Activated naive CD8-positive, alpha-beta T cell treated with anti-CD3 and anti-CD28 coated beads for 36 hours (primary cell): Measurements from ENCODE around the gene KLHL29. TPM values are rescaled to one million over a fixed set of nuclear protein-coding genes. Genes with fewer than 3 reads are reported as not detected.
"Not testable (repeated sequence)": the region's sequence is repeated elsewhere in the genome, so short reads cannot be mapped to it uniquely, and the experiment has no call there.

ENCODE experiments used
- DNase-seq: peaks from one replicate; pipeline ENCODE4 v3.0.0; 2021
- H3K27ac Mint-ChIP-seq: one replicate; pipeline ENCODE4 v1.8.0; 2022; ENCODE audit warnings: mild to moderate bottlenecking, moderate library complexity, mixed read lengths
- H3K27me3 Mint-ChIP-seq: one replicate; pipeline ENCODE4 v1.8.0; 2022; ENCODE audit warnings: mild to moderate bottlenecking, mixed read lengths
- H3K36me3 Mint-ChIP-seq: one replicate; pipeline ENCODE4 v1.8.0; 2021; ENCODE audit warnings: mild to moderate bottlenecking, mixed read lengths
- H3K4me1 Mint-ChIP-seq: one replicate; pipeline ENCODE4 v1.8.0; 2021; ENCODE audit warnings: mixed read lengths
- H3K4me3 Mint-ChIP-seq: one replicate; pipeline ENCODE4 v1.8.0; 2022; ENCODE audit warnings: mild to moderate bottlenecking, moderate library complexity, mixed read lengths
- H3K9me3 Mint-ChIP-seq: one replicate; pipeline ENCODE4 v1.8.0; 2022; ENCODE audit warnings: mixed read lengths
- total RNA-seq, 2 experiments: library from RNA; stranded (reverse); gene quantifications; one replicate each; pipeline ENCODE4 v1.2.3, GENCODE V29; 2021

Gene KLHL29
- total RNA-seq, 2 experiments from 2014 or later, result 1.2 to 1.5 TPM

- Mint-ChIP-seq H3K27ac (peak overlapping the region; percentile 93), H3K4me1 (peaks cover 19% of the 10 kb centered on the region), H3K27me3 (peaks cover 41% of the 10 kb centered on the region), H3K9me3 (no peaks in the 10 kb centered on the region), H3K4me3 (peak overlapping the region; percentile 66), H3K36me3 (no peaks in the 10 kb centered on the region)
- DNase-seq, result peak; percentile 30
These were observed 3.9 kb upstream of the KLHL29 start for GRCh38 chr2:23381084-23381483.

GRCh38 chr2:23381485-23381884, 3.5 kb upstream of the KLHL29 start:
- peaks cover 22% of the 10 kb centered on the region for H3K4me1 Mint-ChIP-seq
- H3K27me3 Mint-ChIP-seq, result peaks cover 42% of the 10 kb centered on the region
- no peak for DNase-seq
- no peak overlapping the region for H3K4me3 Mint-ChIP-seq
- no peaks in the 10 kb centered on the region for H3K9me3 Mint-ChIP-seq
- no peaks in the 10 kb centered on the region for H3K36me3 Mint-ChIP-seq
- H3K27ac Mint-ChIP-seq, result peak overlapping the region; percentile 93

DNA sequence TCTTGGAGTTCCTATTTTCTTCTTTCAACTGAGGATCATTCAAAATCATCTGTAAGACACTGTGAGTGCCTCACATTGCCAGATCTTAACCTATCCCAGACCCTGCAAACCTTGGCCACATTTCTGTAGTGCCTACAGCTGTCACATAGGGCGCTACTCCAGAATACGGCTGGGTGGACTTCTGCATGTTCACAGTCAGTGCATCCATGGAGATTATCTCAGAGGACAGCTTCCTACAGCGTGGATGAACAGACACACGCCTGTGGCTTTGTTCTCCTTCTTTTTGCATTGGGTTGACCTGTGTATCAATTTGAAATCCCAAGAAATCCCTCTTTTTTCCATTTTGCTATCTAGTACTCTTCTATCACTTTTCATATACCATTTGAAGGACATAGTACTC, 1.9 kb upstream of the KLHL29 start:
- H3K27me3 Mint-ChIP-seq, result peaks cover 48% of the 10 kb centered on the region
- H3K4me3 Mint-ChIP-seq, result no peak overlapping the region
- H3K9me3 Mint-ChIP-seq, result no peaks in the 10 kb centered on the region
- peaks cover 25% of the 10 kb centered on the region for H3K4me1 Mint-ChIP-seq
- H3K36me3 Mint-ChIP-seq, result no peaks in the 10 kb centered on the region
- H3K27ac Mint-ChIP-seq, result no peak overlapping the region
- DNase-seq, result no peak

DNA sequence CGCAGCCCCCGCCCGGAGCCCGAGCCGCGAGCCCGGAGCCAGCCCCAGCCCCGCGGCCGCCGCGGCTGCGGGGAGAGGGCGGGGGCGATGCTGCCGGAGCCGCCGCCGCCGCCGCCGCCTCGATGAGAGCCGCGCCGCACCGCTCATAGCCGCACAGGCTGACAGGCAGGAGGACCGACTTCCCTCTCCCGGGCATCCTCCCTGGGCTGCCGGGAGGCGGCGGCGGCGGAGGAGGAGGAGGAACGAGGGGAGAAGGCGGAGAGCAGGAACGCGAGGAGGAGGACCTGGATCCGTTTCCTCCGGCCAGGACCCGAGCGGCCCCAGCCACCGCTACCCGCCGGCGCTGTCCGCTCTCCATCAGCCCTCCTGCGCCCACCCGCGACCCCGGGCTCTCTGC, 370 bp downstream of the KLHL29 start:
- Mint-ChIP-seq H3K4me3 (peak overlapping the region; percentile 18), H3K36me3 (no peaks in the 10 kb centered on the region)
- no peak for DNase-seq

DNA sequence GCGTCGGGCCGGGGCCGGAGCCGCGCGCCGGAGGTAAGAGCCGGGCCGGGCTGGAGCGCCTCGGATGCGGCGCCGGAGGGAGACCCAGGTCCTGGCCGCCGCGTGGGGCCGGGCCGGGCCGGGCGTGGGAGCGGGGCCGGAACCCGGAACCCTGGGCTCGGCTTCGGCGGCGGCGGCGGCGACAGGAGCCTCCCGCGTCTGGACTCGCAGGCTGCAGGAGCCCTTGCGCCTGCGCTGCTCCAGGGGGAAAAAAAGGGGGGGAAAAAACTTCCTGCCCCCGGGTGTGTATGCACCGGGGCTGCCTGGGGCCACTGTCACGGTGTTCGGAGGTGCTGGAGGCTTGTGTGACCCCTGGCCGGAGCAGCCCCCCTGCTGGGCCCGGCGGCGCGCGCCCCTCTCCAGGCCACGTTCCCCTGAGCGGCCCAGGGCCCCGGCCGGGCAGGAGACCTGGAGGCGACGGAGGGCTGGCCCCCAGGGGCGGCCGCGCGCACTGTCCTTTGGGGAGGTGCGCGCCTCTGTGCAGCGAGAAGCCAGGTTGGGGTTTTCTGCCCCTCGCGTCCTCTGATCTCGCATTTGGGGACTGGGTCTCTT, 864 bp downstream of the KLHL29 start:
- Mint-ChIP-seq H3K4me1 (peaks cover 26% of the 10 kb centered on the region), H3K36me3 (no peaks in the 10 kb centered on the region), H3K27ac (no peak overlapping the region), H3K4me3 (peak overlapping the region; percentile 78), H3K27me3 (peaks cover 72% of the 10 kb centered on the region), H3K9me3 (no peaks in the 10 kb centered on the region)
- DNase-seq, result peak; percentile 23

More for the DNA sequence above, 370 bp downstream of the KLHL29 start:
- H3K27ac Mint-ChIP-seq, result no peak overlapping the region
- peaks cover 30% of the 10 kb centered on the region for H3K4me1 Mint-ChIP-seq
- H3K27me3 Mint-ChIP-seq, result peaks cover 70% of the 10 kb centered on the region
- H3K9me3 Mint-ChIP-seq, result no peaks in the 10 kb centered on the region

- H3K4me1 Mint-ChIP-seq, result peaks cover 23% of the 10 kb centered on the region
- peak; percentile 23 for DNase-seq
- no peaks in the 10 kb centered on the region for H3K9me3 Mint-ChIP-seq
- no peak overlapping the region for H3K27ac Mint-ChIP-seq
- peaks cover 78% of the 10 kb centered on the region for H3K27me3 Mint-ChIP-seq
- peak overlapping the region; percentile 78 for H3K4me3 Mint-ChIP-seq
- H3K36me3 Mint-ChIP-seq, result no peaks in the 10 kb centered on the region
These were observed 1.6 kb downstream of the KLHL29 start for GRCh38 chr2:23386339-23387220.

- H3K4me1 Mint-ChIP-seq, result peaks cover 21% of the 10 kb centered on the region
- no peak for DNase-seq
- H3K9me3 Mint-ChIP-seq, result no peaks in the 10 kb centered on the region
- H3K27ac Mint-ChIP-seq, result no peak overlapping the region
- peak overlapping the region; percentile 78 for H3K4me3 Mint-ChIP-seq
- H3K27me3 Mint-ChIP-seq, result peaks cover 81% of the 10 kb centered on the region
- no peaks in the 10 kb centered on the region for H3K36me3 Mint-ChIP-seq
These were observed 2.2 kb downstream of the KLHL29 start for GRCh38 chr2:23387221-23387550.

- H3K36me3 Mint-ChIP-seq, result no peaks in the 10 kb centered on the region
- peaks cover 79% of the 10 kb centered on the region for H3K27me3 Mint-ChIP-seq
- no peaks in the 10 kb centered on the region for H3K9me3 Mint-ChIP-seq
- H3K4me1 Mint-ChIP-seq, result peaks cover 21% of the 10 kb centered on the region
- no peak overlapping the region for H3K27ac Mint-ChIP-seq
- no peak for DNase-seq
- H3K4me3 Mint-ChIP-seq, result no peak overlapping the region
These were observed 2.9 kb downstream of the KLHL29 start for GRCh38 chr2:23387845-23388244.

DNA sequence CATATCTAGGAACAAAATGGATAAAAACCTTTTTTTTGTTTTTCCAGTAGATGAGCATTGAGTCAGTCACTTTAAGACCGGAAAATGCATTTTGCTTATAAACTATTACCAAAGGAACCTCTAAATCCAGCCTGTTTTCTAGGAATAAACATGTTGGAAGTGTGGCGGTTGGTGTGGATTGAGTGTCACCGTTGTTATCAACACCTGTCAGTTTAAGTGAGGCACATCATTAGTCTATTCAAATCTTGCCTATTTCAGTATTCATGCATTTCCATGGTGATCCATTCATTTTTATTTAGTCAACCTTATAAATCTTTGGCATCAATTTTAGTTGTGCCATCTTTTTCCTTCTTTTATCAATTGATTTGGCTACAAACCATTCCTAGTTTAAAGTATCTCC, 3.3 kb downstream of the KLHL29 start:
- H3K9me3 Mint-ChIP-seq, result no peaks in the 10 kb centered on the region
- H3K36me3 Mint-ChIP-seq, result no peaks in the 10 kb centered on the region
- H3K4me1 Mint-ChIP-seq, result peaks cover 21% of the 10 kb centered on the region
- no peak for DNase-seq
- no peak overlapping the region for H3K27ac Mint-ChIP-seq
- H3K4me3 Mint-ChIP-seq, result no peak overlapping the region
- H3K27me3 Mint-ChIP-seq, result peaks cover 79% of the 10 kb centered on the region

GRCh38 chr2:23388756-23389514, 4.0 kb downstream of the KLHL29 start:
- Mint-ChIP-seq H3K4me3 (no peak overlapping the region), H3K27me3 (peaks cover 80% of the 10 kb centered on the region), H3K4me1 (peaks cover 22% of the 10 kb centered on the region), H3K27ac (no peak overlapping the region), H3K9me3 (no peaks in the 10 kb centered on the region), H3K36me3 (no peaks in the 10 kb centered on the region)
- no peak for DNase-seq

DNA sequence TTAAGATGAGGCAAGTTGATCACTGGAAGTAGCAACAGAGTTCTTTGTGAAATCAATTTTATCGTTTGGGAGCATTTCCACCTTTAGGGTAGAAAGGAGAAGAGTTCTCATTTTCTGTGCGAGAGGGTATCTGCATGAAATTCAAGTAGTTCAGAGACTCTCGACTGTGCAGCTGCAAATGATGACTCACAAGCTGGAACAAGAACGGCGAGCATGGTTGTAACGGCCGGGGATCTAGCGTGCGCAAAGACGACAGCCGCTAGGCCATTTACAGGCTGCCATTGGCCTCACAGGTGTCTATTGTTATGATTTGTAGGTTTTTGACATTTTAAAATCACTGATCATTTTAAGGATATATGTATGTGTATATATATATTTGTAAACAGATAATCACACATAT, 5.2 kb downstream of the KLHL29 start:
- Mint-ChIP-seq H3K27ac (no peak overlapping the region), H3K36me3 (no peaks in the 10 kb centered on the region), H3K4me1 (peaks cover 24% of the 10 kb centered on the region), H3K4me3 (no peak overlapping the region), H3K27me3 (peaks cover 84% of the 10 kb centered on the region), H3K9me3 (no peaks in the 10 kb centered on the region)
- DNase-seq, result no peak

DNA sequence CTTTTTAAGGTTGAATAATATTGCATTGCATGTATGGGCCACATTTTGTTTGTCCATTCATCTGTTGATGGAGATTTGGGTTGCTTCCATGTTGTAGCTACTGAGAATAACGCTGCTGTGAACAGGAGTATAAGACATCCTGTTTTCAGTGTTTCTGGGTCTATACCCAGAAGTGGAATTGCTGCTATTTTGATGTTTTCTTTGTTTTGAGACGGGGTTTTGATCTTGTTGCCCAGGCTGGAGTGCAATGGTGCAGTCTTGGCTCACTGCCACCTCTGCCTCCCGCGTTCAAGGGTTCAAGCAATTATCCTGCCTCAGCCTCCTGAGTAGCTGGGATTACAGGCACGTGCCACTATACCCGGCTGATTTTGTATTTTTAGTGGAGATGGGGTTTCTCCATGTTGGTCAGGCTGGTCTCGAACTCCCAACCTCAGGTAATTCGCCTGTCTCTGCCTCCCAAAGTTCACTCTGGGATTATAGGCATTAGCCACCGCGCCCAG, 6.3 kb downstream of the KLHL29 start:
- Mint-ChIP-seq H3K27me3 (peaks cover 81% of the 10 kb centered on the region), H3K4me1 (peaks cover 21% of the 10 kb centered on the region)
- DNase-seq, H3K36me3 Mint-ChIP-seq, H3K9me3 Mint-ChIP-seq, H3K4me3 Mint-ChIP-seq, H3K27ac Mint-ChIP-seq: not testable (repeated sequence)

- Mint-ChIP-seq H3K4me3 (no peak overlapping the region), H3K36me3 (no peaks in the 10 kb centered on the region), H3K4me1 (peaks cover 17% of the 10 kb centered on the region), H3K9me3 (no peaks in the 10 kb centered on the region), H3K27ac (no peak overlapping the region), H3K27me3 (peaks cover 59% of the 10 kb centered on the region)
- DNase-seq, result no peak
These were observed 8.7 kb downstream of the KLHL29 start for GRCh38 chr2:23393722-23394121.

DNA sequence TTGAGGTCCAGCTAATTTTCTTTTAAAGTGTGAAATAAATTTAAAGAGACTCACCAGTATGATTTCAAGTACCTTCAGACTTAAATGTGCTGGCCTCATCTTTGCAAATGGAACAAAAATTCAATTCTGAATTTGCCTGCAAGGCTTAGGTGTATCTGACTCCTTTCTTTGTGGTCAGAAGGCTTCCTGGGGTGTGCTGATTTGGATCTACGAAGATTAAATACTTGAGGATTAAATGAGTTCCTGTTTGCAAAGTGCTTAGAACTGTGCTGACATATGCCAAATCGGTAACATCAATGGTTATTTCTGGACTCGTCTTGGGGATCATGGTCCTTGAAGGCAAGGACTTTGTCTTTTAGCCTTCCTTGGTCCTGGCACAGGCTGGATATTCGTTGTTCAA, 9.7 kb downstream of the KLHL29 start:
- no peak for DNase-seq
- Mint-ChIP-seq H3K4me3 (no peak overlapping the region), H3K27me3 (peaks cover 50% of the 10 kb centered on the region), H3K27ac (no peak overlapping the region), H3K4me1 (peaks cover 15% of the 10 kb centered on the region), H3K9me3 (no peaks in the 10 kb centered on the region), H3K36me3 (no peaks in the 10 kb centered on the region)

GRCh38 chr2:23397478-23397877, 12.5 kb downstream of the KLHL29 start:
- Mint-ChIP-seq H3K36me3 (no peaks in the 10 kb centered on the region), H3K4me1 (peaks cover 6% of the 10 kb centered on the region), H3K27me3 (peaks cover 27% of the 10 kb centered on the region), H3K4me3 (no peak overlapping the region), H3K9me3 (no peaks in the 10 kb centered on the region), H3K27ac (no peak overlapping the region)
- DNase-seq, result no peak
